ENCODE measurements around the gene ARHGAP8.

The ARHGAP8 gene

DNA sequence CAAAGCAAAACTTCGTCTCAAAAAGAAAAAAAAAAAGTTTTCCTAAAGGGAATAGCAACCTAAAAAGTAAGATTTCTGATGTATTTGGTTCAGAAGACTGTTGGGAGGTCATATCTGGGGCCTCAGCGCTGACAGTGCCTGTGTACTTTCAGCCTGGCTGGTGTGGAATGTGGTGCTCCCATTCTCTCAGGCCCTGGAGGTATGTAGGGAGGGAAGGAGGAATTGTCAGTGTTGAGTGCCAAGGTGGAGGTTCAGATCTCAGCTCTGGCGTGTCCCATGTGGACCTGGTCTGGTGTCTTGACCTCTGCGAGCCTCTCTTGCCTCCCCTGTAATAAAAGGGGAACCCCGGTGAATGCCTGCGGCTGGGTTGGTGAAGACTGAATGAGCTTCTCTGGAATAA, 28.0 kb upstream of the ARHGAP8 start:
- in situ Hi-C loops (cut with HindIII; ENCODE audit: low sequenced_read_pairs) = no loop called here

DNA sequence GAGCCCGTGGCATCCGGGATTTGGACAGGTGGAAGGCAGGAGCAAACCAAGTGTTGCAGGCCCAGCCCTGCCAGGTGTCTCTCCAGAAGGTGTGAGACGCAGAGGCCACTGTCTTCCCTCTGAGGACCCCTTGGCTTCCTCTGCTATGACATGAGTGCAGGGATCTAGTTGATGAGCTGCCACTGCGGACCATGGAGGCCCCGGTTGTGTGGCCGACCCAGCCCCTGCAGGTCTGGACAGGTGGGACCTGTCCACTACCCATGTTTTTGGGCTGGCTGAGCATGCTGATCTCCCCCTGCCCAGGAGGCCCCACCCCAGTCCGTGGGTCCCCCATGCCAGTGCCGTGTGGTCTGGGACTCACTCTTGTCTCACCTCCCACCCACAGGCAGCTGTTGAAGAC, 27.5 kb upstream of the ARHGAP8 start:
- in situ Hi-C loops (cut with HindIII; ENCODE audit: low sequenced_read_pairs) = no loop called here

DNA sequence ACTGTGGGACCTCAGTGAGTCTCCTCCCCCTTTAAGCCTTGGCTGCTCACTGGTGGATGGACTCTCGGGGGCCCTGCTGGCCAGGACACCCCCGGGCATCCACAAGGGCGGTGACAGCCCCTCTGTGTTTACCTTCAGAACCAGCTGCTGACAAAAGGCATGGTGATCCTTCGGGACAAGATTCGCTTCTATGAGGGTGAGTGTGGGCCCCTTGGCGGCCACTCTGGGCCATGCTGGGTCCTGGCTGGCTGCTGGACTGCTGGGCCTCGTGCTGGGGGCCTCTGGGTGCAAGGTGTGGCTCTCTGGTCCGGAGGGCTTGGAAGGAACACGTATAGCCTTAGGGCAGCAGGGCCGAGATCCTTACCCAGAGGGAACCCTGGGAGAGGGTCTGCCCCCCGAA, 25.9 kb upstream of the ARHGAP8 start:
- in situ Hi-C loops (cut with HindIII; ENCODE audit: low sequenced_read_pairs) = no loop called here

DNA sequence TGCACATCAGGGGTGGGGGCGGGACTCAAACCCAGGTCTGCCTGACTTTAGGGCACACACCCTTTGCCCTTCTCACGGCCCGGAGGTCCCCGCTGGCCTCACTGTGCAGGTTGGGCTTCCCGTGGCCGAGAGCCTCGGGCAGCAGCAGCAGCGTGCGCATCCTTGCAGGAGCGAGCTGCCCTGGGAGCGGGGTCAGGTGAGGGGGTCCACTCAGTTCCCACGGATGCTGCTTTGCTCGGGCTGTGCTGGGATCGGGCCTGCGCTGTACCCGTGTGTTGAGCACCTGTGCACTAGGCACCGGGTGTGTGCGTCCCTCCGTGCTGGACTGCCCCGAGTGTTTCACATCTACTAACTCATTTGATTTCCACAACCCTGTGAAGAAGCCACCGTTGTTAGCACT, 25.2 kb upstream of the ARHGAP8 start:
- in situ Hi-C loops (cut with HindIII; ENCODE audit: low sequenced_read_pairs) = no loop called here

DNA sequence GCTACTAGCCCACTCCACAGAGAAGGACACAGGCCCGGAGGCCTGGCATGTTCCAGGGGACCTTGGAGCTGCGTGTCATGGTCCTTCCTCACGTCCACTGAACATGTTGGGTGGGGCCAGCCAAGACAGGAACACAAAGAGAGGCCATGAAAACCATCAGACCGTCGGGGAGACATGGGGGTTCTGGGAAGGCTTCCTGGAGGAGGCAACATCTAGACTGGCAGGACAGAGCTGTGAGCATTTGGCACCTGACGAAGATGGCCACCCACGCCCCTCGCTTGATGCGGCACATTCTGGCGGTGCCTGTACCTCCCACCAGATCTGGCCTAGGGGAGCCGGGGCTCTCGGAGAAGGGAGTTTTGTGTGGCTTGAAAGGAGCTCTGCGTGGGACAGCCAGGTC, 24.7 kb upstream of the ARHGAP8 start:
- in situ Hi-C loops (cut with HindIII; ENCODE audit: low sequenced_read_pairs) = no loop called here

DNA sequence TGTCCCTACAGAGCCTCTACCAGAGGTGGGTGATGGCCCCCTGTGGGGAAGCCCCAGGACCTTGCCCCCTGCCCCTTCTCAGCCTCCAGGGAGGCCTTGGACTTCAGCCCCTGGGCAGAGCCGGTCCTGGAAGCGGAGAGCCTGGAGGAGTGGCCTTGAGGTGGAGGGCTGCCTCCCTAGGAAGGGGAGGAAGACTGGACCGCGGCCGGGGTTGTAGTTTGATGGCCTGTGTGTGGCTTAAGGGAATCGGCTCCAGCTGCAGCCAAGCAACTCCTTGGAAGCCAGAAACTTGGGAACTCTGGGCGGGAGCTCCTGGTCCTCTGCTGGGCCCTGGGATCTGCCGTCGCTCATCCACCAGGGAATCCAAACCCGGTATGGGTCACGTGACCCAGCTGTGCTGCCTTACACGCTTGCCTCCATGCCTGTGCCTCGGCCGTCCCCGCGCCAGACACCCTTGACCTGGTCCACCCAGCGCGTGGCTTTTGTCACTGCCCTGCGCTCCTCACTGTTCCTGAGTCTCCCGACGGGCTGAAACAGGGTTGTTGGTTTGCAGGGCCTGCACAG, 23.5 kb upstream of the ARHGAP8 start:
- in situ Hi-C loops (cut with HindIII; ENCODE audit: low sequenced_read_pairs) = no loop called here

DNA sequence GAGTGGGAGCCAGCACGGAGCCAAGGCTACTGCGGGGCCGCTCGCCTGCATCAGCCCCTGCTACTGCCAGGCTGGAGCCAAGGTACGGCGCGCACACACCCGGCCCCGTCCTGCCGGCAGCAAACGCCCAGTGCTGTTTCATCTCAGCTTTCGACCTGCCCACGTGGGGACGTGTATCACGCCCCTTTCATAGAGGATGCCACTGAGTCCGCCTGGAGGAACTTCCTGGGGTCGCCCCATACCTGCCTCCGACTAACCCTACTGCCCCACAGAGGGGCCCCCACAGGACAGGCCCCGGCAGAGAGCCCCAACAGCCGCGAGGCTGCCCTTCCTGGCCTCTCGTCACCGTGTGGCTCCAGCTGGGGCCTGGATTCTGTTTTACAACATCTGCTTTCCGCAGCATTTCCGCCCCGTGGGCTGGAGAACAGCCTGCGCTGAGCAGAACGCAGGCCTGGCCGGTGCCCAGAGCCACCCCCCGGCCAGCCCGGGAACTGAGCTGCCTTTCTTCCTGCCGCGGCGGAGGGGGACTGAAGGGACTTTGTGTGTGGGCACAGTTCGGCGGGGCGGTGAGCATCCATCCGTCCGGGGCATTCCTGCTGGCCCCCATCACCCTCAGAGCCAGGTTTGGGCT, 22.9 kb upstream of the ARHGAP8 start:
- in situ Hi-C loops (cut with HindIII; ENCODE audit: low sequenced_read_pairs) = no loop called here

DNA sequence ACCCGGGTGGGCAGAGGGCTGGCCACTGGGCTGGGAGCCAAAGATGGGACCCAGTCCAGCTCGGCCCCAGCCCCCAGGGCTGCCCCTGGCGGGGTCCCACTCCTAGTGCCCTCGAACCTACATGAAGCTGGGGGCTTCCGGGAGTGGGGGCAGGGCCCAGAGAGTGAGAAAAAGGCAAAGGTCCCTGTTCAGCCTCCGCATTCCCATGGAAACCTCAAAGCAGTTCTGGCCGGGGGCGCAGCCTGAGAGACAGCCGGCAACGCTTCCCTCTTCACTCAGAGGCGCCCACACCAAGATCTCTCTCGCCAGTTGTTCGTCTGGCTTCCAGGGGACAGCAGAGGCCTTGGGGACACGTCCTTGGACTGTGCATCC, 22.4 kb upstream of the ARHGAP8 start:
- in situ Hi-C loops (cut with HindIII; ENCODE audit: low sequenced_read_pairs) = no loop called here

DNA sequence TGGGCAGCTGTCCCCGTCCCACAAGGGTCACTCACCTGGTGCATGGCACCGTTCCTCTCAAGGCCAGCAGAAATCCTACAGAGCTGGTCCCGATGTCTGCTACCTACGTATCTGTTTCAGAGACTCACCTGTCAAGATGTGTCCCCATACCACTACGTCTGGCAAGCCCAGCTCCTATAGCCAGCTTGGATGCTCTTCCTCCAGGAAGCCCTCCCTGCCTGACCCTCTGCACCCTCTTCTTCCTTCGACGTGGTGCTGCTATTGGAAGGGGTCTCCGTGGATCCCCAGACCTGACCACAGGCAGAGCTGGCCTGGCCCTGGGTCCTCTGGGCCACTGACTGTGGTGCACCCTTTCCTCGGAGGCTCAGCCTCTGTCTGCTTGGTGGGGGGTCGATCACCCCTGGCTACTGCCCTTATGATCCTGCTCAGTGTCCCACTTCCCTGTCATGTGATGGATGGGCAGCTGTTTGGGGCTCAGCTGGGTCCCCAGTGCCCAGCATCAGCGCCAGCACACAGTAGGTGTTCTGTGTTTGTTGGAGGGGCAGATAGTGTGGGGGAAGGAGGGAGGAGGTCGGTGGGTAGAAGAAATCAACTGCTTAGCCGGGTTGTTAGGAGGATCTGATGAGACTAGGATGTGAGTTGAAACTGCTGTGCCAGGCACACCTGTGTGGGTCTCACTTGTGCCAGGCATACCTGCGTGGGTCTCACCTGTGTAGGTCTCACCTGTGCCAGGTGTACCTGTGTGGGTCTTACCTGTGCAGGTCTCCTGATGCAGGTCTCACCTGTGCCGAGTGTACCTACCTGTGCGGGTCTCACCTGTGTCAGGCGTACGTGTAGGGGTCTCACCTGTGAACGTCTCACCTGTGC, 21.7 kb upstream of the ARHGAP8 start:
- in situ Hi-C loops (cut with HindIII; ENCODE audit: low sequenced_read_pairs) = no loop called here

DNA sequence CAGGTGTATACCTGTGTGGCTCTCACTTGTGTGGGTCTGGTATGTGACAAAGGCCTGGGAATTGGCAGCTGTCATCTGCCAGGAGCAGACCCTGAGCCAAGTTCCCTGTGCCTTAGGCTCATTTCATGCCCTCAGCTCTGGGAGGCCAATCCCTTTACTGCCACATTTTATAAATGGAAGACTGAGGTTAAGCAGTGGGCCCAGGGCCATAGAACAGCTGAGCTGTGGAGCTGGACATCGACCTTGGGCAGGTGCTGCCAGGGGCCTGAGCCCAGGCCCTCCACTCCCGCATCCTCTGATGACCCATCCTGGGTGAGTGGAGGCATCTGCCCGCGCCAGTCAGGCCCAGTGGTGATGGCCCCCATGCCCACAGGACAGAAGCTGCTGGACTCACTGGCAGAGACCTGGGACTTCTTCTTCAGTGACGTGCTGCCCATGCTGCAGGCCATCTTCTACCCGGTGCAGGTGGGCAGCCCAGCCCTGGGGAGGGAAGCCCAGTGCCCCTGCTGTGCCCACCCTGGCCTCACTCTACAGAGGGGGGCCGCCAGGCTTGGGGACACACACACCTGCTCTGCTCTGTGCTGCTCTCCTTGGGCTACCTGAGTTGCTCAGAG, 20.9 kb upstream of the ARHGAP8 start:
- in situ Hi-C loops (cut with HindIII; ENCODE audit: low sequenced_read_pairs) = no loop called here

DNA sequence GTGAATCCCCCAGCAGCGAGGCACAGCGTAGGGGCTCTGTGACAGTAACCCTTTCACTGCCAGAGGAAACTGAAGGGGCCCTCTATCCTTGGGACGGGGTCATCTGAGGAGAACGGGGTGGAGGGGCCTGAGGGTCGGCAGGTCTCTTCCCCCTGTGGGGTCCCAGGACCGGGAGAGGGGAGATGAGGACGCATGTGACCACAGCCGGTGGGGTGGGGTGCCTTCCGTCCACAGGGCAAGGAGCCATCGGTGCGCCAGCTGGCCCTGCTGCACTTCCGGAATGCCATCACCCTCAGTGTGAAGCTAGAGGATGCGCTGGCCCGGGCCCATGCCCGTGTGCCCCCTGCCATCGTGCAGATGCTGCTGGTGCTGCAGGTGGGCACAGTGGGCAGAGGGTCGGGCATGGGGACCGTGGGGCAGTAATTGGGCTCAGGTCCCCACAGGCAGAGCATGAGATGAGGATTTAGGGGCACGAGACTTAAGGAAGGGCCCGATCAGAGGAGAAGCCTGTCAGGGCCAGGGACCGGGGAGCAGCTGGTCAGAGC, 20.3 kb upstream of the ARHGAP8 start:
- in situ Hi-C loops (cut with HindIII; ENCODE audit: low sequenced_read_pairs) = no loop called here

DNA sequence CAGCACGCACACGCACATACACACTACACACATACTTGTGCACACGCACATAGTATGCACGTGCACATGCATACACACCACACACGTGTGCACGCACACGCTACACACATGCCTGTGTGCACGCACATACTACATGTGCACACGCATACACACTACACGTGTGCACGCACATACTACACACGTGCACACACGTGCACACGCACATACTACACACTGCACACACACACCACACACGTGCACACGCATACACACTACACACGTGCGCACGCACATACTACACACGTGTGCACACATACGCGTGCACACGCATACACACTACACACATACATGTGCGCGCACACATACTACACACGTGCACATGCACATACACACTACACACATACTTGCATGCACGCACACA, 19.7 kb upstream of the ARHGAP8 start:
- in situ Hi-C loops (cut with HindIII; ENCODE audit: low sequenced_read_pairs) = no loop called here

DNA sequence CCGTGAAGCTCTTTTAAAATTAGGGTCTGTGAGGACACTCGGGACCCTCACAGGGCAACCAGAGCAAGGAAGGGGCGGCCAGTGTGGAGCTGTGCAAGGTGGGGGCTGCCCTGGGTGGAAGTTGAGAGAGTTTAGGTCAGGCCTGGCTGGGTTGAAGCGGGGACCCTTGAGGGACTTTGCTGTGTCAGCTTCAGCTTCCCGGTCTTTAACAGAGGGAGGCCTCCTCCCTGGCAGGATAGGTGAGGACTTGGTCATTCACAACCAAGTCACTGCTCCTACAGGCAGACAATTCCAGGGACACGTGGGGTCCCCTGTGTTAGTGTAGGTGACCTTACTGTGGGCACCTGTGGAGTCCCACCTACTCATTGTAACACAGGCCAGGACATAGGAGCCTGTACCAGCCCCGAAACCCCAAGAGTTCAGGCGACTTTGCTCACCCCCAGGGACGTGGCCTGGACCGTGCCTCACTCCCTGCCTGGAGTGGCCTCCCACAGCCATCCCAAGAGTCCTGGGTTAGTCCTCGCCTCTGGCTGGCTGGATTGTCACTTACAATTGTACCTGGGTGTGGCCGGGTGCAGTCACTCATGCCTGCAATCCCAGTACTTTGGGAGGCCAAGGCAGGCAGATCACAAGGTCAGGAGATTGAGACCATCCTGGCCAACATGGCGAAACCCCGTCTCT, 18.8 kb upstream of the ARHGAP8 start:
- in situ Hi-C loops (cut with HindIII; ENCODE audit: low sequenced_read_pairs) = no loop called here

DNA sequence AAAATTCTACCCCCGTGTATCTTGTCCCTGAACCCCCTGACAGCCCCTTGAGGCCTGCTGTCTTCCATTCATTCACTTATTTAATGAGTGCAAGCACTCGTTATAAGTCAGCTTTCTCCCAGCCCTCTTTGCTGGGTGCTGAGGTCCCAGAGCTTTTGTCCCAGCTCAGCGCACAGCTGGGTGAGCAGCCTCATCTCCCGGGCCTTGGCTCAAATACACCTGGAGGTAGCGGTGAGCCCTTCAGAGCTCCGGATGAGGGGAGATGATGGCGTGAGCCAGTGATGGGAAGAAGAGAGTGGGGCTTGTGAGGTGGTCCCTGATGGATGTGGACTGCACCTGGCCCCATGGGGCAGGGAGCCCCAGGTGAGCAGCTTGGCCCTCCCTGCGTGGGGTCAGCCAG, 18.1 kb upstream of the ARHGAP8 start:
- in situ Hi-C loops (cut with HindIII; ENCODE audit: low sequenced_read_pairs) = no loop called here

DNA sequence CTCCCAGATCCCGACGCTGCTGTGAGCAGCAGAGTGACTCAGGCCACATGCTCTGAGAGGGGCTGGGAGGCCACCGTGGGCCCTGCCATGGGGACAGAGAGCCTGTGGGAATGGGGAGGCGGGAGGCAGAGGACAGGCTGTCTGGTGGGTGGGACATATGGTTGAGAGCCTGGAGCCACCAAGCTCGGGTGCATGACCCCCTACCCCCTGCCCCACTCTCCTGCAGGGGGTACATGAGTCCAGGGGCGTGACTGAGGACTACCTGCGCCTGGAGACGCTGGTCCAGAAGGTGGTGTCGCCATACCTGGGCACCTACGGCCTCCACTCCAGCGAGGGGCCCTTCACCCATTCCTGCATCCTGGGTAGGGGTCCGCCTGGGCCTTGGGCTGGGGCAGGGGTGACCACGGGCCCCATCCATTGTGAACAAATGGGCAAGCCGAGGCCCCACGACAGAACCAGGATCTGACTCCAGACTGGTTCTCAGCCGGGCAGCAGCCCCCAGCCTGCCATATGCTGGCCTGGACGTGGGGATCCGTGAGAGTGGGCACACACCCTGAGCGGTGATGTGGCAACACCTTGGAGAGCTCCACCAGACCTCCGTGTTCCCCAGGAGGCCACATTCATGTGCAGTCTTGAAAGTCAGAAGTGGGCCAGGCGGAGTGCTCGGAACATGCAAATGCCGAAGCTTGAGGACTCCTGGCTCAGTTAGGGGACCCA, 17.4 kb upstream of the ARHGAP8 start:
- in situ Hi-C loops (cut with HindIII; ENCODE audit: low sequenced_read_pairs) = no loop called here

DNA sequence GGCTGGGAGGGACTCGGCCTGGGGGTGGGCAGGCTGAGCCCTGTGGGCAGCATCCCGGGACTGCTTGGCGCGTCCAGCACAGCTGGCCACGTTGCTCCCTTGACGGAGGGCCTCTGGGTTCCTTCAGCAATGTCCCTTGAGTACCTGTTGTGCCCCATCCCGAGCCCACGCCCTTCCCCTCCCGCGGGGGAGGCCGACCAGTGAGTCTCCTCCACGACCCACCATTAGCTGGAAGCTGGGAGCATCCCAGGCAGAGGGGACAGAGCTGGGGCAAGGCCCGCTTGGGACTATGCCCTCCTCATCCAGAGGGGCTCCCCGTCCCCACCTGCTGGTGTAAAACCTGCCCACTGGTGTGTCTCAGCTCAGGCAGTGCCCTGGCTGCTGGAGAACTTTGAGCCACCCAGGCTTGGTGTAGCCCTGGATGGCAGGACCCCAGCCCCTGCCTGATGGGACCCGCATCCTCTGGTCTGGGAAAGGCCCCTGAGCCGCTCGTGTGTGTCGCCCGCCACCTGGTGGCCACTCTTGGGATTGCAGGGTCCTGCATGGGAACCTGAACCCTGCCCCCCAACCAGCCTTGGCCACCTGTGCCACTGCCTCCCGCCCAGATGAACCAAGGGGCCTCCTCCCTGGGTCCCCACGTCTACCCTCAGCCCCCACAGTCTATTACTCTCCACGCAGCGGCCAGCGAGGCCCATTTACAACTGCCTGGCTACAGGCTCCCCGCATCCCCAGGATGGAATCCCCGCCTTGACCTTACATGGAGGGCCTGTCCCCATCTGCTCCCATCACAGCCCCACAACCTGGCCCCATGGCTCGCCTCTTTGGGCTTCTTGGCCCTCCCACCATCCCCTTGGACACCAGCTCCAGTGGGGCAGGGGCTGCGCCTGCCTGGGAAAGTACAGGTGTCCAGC, 16.6 kb upstream of the ARHGAP8 start:
- in situ Hi-C loops (cut with HindIII; ENCODE audit: low sequenced_read_pairs) = no loop called here

DNA sequence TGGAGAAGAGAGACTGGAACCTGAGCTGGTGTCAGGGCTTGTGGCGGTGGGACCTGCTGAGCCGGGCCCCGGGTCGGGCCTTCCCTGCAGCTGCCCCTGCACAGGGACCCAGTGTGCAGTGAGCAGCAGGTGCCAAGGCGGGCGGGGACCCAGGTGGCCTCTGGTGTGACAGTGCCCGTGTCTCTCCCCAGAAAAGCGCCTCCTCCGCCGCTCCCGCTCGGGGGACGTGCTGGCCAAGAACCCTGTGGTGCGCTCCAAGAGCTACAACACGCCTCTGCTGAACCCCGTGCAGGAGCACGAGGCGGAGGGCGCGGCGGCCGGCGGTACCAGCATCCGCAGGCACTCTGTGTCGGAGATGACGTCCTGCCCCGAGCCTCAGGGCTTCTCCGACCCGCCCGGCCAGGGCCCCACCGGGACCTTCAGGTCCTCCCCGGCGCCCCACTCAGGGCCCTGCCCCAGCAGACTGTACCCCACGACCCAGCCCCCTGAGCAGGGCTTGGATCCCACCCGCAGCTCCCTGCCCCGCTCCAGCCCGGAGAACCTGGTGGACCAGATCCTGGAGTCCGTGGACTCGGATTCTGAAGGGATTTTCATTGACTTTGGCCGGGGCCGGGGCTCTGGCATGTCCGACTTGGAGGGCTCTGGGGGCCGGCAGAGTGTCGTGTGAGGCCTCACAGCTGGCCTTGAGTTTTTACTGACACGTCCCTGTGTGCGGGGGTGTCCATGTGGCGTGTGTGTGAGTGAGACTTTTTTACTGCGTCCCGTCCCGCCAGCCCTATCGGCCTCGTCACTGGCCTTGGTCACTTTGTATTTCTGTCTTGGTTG, 15.6 kb upstream of the ARHGAP8 start:
- in situ Hi-C loops (cut with HindIII; ENCODE audit: low sequenced_read_pairs) = no loop called here

All from DLD1 (cell line).